Neural cell (in vitro differentiated cells): ENCODE data around the gene CFAP65.

Experiments used
- POLR2AphosphoS5 ChIP-seq: IDR thresholded peaks from 2 replicates; pipeline ENCODE4 v1.6.1; 2012
- RAD21 ChIP-seq: fragments of 450-650 bp; conservative IDR thresholded peaks from 2 replicates; pipeline ENCODE4 v1.6.1; 2014; ENCODE audit warnings: antibody characterized with exemption, mild to moderate bottlenecking, moderate library complexity
- TF ChIP-seq, protein P1 (sequence below): fragments of 450-650 bp; IDR thresholded peaks from 2 replicates; pipeline ENCODE4 v1.5.1; 2014; ENCODE audit warnings: antibody characterized with exemption, mild to moderate bottlenecking, moderate library complexity; ENCODE audit not compliant: poor library complexity, severe bottlenecking

- TF ChIP-seq POLR2AphosphoS5 = no peak
- TF ChIP-seq, protein P1, sequence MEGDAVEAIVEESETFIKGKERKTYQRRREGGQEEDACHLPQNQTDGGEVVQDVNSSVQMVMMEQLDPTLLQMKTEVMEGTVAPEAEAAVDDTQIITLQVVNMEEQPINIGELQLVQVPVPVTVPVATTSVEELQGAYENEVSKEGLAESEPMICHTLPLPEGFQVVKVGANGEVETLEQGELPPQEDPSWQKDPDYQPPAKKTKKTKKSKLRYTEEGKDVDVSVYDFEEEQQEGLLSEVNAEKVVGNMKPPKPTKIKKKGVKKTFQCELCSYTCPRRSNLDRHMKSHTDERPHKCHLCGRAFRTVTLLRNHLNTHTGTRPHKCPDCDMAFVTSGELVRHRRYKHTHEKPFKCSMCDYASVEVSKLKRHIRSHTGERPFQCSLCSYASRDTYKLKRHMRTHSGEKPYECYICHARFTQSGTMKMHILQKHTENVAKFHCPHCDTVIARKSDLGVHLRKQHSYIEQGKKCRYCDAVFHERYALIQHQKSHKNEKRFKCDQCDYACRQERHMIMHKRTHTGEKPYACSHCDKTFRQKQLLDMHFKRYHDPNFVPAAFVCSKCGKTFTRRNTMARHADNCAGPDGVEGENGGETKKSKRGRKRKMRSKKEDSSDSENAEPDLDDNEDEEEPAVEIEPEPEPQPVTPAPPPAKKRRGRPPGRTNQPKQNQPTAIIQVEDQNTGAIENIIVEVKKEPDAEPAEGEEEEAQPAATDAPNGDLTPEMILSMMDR = no peak
- TF ChIP-seq RAD21 = no peak
Measured at GRCh38 chr2:219054956-219055903, 13.9 kb upstream of the CFAP65 start.
